CD4-positive, CD25-positive, alpha-beta regulatory T cell (primary cell): ENCODE measurements around the gene CAPN5. TPM values are rescaled to one million over a fixed set of nuclear protein-coding genes. Genes with fewer than 3 reads are reported as not detected.

Source experiments
- ATAC-seq, 2 donors: fragments of 150-1000 bp; cut with Tn5 transposase; one replicate each; pipeline ENCODE4 v1.10.0; 2021; ENCODE audit warnings: low read depth in 2 of 2, moderate number of reproducible peaks in 2 of 2, moderate library complexity in 1 of 2
- DNase-seq, 3 donors: peaks; one replicate each; pipeline versions ENCODE4 v3.0.0 to v3.0.0-alpha.2; 2012 to 2022; ENCODE audit warnings: mixed read lengths in 1 of 3
- H3K27ac ChIP-seq: one replicate; pipeline ENCODE4 v1.7.0; 2013; ENCODE audit warnings: mild to moderate bottlenecking, low read length; ENCODE audit not compliant: insufficient read depth, poor library complexity, severe bottlenecking
- H3K27me3 ChIP-seq: one replicate; pipeline ENCODE4 v1.7.0; 2013; ENCODE audit warnings: low read length; ENCODE audit not compliant: control insufficient read depth, insufficient read depth
- H3K36me3 ChIP-seq: one replicate; pipeline ENCODE4 v1.7.0; 2013; ENCODE audit warnings: mild to moderate bottlenecking, low read length, moderate library complexity; ENCODE audit not compliant: control insufficient read depth, insufficient read depth
- H3K4me1 ChIP-seq: 2 replicates; pipeline ENCODE4 v1.7.0; 2013; ENCODE audit warnings: mild to moderate bottlenecking, low read length; ENCODE audit not compliant: insufficient read depth, control insufficient read depth, poor library complexity, severe bottlenecking
- H3K4me3 ChIP-seq: one replicate; pipeline ENCODE4 v1.7.0; 2013; ENCODE audit warnings: low read depth, mild to moderate bottlenecking, low read length, moderate library complexity
- H3K9me3 ChIP-seq, 2 experiments: 1 replicate in 1 of 2; 2 replicates in 1 of 2; pipeline ENCODE4 v1.7.0; 2013; ENCODE audit warnings: low read length in 2 of 2, mild to moderate bottlenecking in 1 of 2, moderate library complexity in 1 of 2; ENCODE audit not compliant: control insufficient read depth in 2 of 2
- H3K27ac Mint-ChIP-seq, 3 donors: one replicate each; pipeline ENCODE4 v1.8.0; 2020 to 2022; ENCODE audit warnings: mild to moderate bottlenecking in 3 of 3, mixed read lengths in 3 of 3, moderate library complexity in 2 of 3
- H3K27me3 Mint-ChIP-seq: one replicate; pipeline ENCODE4 v1.8.0; 2022; ENCODE audit warnings: mild to moderate bottlenecking, mixed read lengths
- H3K36me3 Mint-ChIP-seq: one replicate; pipeline ENCODE4 v1.8.0; 2020; ENCODE audit warnings: mixed read lengths
- H3K4me1 Mint-ChIP-seq, 4 donors: one replicate each; pipeline ENCODE4 v1.8.0; 2020 to 2022; ENCODE audit warnings: mixed read lengths in 4 of 4, mild to moderate bottlenecking in 1 of 4
- H3K4me3 Mint-ChIP-seq, 4 donors: one replicate each; pipeline ENCODE4 v1.8.0; 2020 to 2022; ENCODE audit warnings: mild to moderate bottlenecking in 4 of 4, mixed read lengths in 4 of 4, moderate library complexity in 3 of 4
- H3K9me3 Mint-ChIP-seq, 7 donors: one replicate each; pipeline ENCODE4 v1.8.0; 2020 to 2022; ENCODE audit warnings: mixed read lengths in 7 of 7, mild to moderate bottlenecking in 3 of 7, moderate library complexity in 2 of 7
- polyA plus RNA-seq, 4 donors: library from polyadenylated mRNA; unstranded; fragments of 300-500 nt; fragmentation: Illumina TruSeq; gene quantifications; one replicate each; pipeline ENCODE4 v1.2.3, GENCODE V29; 2021
- total RNA-seq: library from RNA; stranded (reverse); gene quantifications from one replicate; pipeline ENCODE4 v1.2.3, GENCODE V29; 2022

Gene CAPN5
- total and polyA plus RNA-seq, 5 donors from 2014 or later: 0.74 to 2.8 (median 1.2) TPM

- Mint-ChIP-seq H3K4me3 (peak overlapping the region; percentile 83 to 89 (median 86)), H3K9me3 (no peaks in the 10 kb centered on the region), H3K36me3 (peaks cover 5% of the 10 kb centered on the region), H3K4me1 (peaks cover 0 to 17% (median 6%) of the 10 kb centered on the region in 4 donors), H3K27ac (peak overlapping the region in 1 of 3 donors; percentile 82), H3K27me3 (no peaks in the 10 kb centered on the region)
- no peak for ATAC-seq
- Histone ChIP-seq H3K4me1 (peaks cover 17% of the 10 kb centered on the region), H3K36me3 (no peaks in the 10 kb centered on the region), H3K27me3 (no peaks in the 10 kb centered on the region), H3K27ac (no peak overlapping the region), H3K4me3 (no peak overlapping the region), H3K9me3 (no peaks in the 10 kb centered on the region)
- no peak for DNase-seq
Observed at GRCh38 chr11:77067861-77068443, 1.2 kb downstream of the CAPN5 start.

DNA sequence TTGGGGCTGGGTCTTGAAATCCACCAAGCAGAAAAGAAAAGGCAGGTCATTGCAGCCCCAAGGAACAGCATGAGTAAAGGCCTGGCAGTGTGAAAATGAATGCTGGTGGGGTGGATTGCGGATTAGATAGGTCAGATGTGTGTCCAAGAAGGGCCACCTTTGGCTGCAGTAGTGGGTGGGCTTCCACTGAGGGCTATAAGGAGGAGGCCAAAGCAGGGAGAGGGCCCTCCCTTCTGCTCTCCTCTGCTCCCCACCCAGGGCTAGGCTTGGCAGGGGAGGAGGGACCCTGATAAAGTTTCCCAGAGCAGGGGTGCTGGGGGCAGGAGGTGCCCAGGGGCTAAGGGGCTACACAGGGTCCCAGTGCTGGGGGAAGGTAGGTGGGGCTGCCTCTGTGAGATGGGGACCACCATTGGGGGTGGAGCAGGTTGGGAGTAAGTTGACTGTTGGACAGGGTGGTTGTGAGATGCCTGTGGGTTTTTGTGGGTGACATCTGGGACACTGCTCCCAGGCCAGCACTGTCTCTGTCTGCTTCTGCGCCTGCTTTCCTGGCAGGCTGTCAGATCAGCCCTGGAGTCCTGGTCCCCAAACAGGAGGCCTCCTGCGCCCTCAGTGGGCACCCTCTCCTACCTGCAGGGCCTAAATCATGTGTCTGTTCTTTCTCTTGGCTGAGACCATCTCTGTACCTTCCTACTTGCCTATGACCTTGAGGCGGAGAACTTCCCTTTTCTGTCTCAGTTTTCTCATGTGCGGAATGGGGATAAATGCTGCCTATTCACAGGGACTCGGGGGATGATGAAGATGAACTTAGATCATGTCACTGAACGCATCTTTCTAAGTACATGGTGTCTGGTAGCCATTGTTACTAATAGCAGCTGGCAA lies 1.9 kb downstream of the CAPN5 start:
- DNase-seq: no peak
- Histone ChIP-seq H3K27ac (no peak overlapping the region), H3K4me3 (no peak overlapping the region), H3K27me3 (no peaks in the 10 kb centered on the region), H3K36me3 (no peaks in the 10 kb centered on the region), H3K4me1 (peaks cover 17% of the 10 kb centered on the region), H3K9me3 (no peaks in the 10 kb centered on the region)
- H3K36me3 Mint-ChIP-seq: peaks cover 5% of the 10 kb centered on the region
- H3K27ac Mint-ChIP-seq: peak overlapping the region in 1 of 3 donors; percentile 49
- H3K27me3 Mint-ChIP-seq: peaks cover 5% of the 10 kb centered on the region
- H3K4me3 Mint-ChIP-seq: peak overlapping the region in 3 of 4 donors; percentile 61 to 83 (median 66)
- H3K9me3 Mint-ChIP-seq: no peaks in the 10 kb centered on the region
- ATAC-seq: no peak
- peaks cover 0 to 22% (median 6%) of the 10 kb centered on the region in 4 donors for H3K4me1 Mint-ChIP-seq

DNA sequence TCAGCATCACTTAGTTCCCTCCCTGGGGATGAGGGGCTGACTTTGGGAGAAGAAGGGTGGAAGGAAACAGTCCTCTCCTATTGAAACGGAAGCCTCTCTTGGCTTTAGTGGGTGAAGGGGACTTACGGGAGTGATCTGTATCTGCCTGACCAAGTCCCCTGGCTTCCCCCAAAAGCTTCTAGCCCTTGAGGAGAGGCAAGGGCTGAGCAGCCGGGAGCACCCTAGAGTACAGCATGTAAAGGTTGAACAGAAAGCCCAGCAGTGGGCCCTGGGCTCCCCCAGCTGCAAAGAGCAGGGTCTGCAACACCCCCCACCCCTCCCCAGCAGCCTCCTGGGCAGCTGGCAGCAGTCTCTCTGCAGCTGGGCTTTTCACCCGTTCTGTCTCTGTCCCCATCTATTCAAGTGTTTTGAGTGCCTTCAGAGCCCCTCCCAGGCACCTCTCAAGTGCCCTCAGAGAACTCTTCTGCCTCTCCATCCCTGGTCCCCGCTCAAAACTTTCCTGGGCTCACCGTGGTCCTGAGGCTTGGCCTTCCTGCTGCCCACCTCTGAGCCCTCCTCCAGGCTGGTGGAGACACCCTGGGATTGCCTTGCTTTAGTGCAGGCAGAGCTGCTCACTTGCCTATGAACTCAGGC lies 2.7 kb downstream of the CAPN5 start:
- Mint-ChIP-seq H3K4me3 (peak overlapping the region in 2 of 4 donors; percentile 61 to 66), H3K4me1 (peaks cover 0 to 22% (median 6%) of the 10 kb centered on the region in 4 donors)
- no peaks in the 10 kb centered on the region for H3K27me3 ChIP-seq

GRCh38 chr11:77069969-77070582 lies 3.3 kb downstream of the CAPN5 start:
- no peaks in the 10 kb centered on the region for H3K36me3 ChIP-seq
- DNase-seq: no peak
- ATAC-seq: no peak

More for the DNA sequence above, 2.7 kb downstream of the CAPN5 start:
- H3K27me3 Mint-ChIP-seq: peaks cover 5% of the 10 kb centered on the region
- H3K4me3 ChIP-seq: no peak overlapping the region
- no peak overlapping the region for H3K27ac ChIP-seq
- peaks cover 5% of the 10 kb centered on the region for H3K36me3 Mint-ChIP-seq
- no peaks in the 10 kb centered on the region for H3K36me3 ChIP-seq
- peak overlapping the region in 1 of 3 donors; percentile 49 for H3K27ac Mint-ChIP-seq
- DNase-seq (no peak), ATAC-seq (no peak)
- peaks cover 17% of the 10 kb centered on the region for H3K4me1 ChIP-seq
- no peaks in the 10 kb centered on the region for H3K9me3 ChIP-seq
- no peaks in the 10 kb centered on the region for H3K9me3 Mint-ChIP-seq

DNA sequence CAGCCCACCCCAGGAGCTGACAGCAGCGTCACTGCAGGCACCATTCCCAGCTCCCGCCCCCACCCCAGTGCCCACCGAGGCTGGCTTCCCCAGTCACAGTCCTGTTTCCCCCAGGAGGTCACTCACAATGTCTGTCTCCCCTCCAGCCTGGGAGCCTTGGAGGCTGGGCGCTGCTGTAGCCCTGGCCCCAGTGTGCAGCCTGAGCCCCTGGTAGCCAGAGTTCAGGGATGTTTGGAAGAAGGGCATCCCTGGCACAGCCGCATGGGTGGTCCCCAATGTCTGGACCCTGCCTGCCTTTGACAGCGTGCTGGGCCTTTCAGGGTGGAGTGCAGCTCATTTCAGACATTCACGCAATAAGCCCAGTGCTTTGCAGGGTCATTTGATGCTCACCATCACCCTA lies 4.3 kb downstream of the CAPN5 start:
- no peak for ATAC-seq
- Mint-ChIP-seq H3K9me3 (no peaks in the 10 kb centered on the region), H3K27me3 (peaks cover 5% of the 10 kb centered on the region), H3K4me3 (peak overlapping the region in 1 of 4 donors; percentile 68), H3K4me1 (peaks cover 0 to 18% (median 3%) of the 10 kb centered on the region in 4 donors), H3K27ac (peak overlapping the region in 1 of 3 donors; percentile 26), H3K36me3 (peaks cover 5% of the 10 kb centered on the region)
- H3K27ac ChIP-seq: no peak overlapping the region
- peaks cover 13% of the 10 kb centered on the region for H3K4me1 ChIP-seq
- DNase-seq: no peak
- H3K27me3 ChIP-seq: no peaks in the 10 kb centered on the region
- H3K9me3 ChIP-seq: no peaks in the 10 kb centered on the region
- H3K36me3 ChIP-seq: no peaks in the 10 kb centered on the region
- no peak overlapping the region for H3K4me3 ChIP-seq

More at GRCh38 chr11:77069969-77070582, 3.3 kb downstream of the CAPN5 start:
- Mint-ChIP-seq H3K36me3 (peaks cover 5% of the 10 kb centered on the region), H3K4me3 (peak overlapping the region in 2 of 4 donors; percentile 61 to 68), H3K27ac (no peak overlapping the region), H3K27me3 (peaks cover 5% of the 10 kb centered on the region), H3K4me1 (peaks cover 0 to 22% (median 6%) of the 10 kb centered on the region in 4 donors), H3K9me3 (no peaks in the 10 kb centered on the region)
- Histone ChIP-seq H3K4me3 (no peak overlapping the region), H3K4me1 (peaks cover 17% of the 10 kb centered on the region), H3K27me3 (no peaks in the 10 kb centered on the region), H3K9me3 (no peaks in the 10 kb centered on the region), H3K27ac (no peak overlapping the region)

GRCh38 chr11:77071671-77072605 lies 5.2 kb downstream of the CAPN5 start:
- ATAC-seq (no peak), DNase-seq (no peak)
- Mint-ChIP-seq H3K36me3 (peaks cover 5% of the 10 kb centered on the region), H3K4me1 (peaks cover 0 to 18% (median 5%) of the 10 kb centered on the region in 4 donors), H3K4me3 (peak overlapping the region in 2 of 4 donors; percentile 39 to 47), H3K27me3 (peaks cover 11% of the 10 kb centered on the region), H3K27ac (peak overlapping the region in 1 of 3 donors; percentile 22), H3K9me3 (no peaks in the 10 kb centered on the region)
- H3K9me3 ChIP-seq: no peaks in the 10 kb centered on the region
- H3K27me3 ChIP-seq: no peaks in the 10 kb centered on the region
- no peaks in the 10 kb centered on the region for H3K36me3 ChIP-seq
- H3K4me3 ChIP-seq: no peak overlapping the region
- peaks cover 9% of the 10 kb centered on the region for H3K4me1 ChIP-seq
- H3K27ac ChIP-seq: no peak overlapping the region
